Activated naive CD4-positive, alpha-beta T cell treated with anti-CD3 and anti-CD28 coated beads, Interleukin-2, amount 10 ng/mL, durations not matched to agents 7 days and 5 days (primary cell): Measurements from ENCODE around the gene CDK15.

Experiments
- CTCF ChIA-PET: fragments of 350-600 bp; sonication (Branson Sonifier 250); formaldehyde crosslinking; loops from one replicate; lab custom pipeline; 2021; ENCODE audit warnings: antibody characterized with exemption; lab: Charles Lee
- DNase-seq: peaks from one replicate; pipeline ENCODE4 v3.0.0-alpha.2; 2020
- H3K27ac Mint-ChIP-seq: one replicate; pipeline ENCODE4 v1.8.0; 2021; ENCODE audit warnings: mild to moderate bottlenecking, moderate library complexity, mixed read lengths
- H3K27me3 Mint-ChIP-seq: one replicate; pipeline ENCODE4 v1.8.0; 2021; ENCODE audit warnings: mild to moderate bottlenecking, mixed read lengths
- H3K36me3 Mint-ChIP-seq: one replicate; pipeline ENCODE4 v1.8.0; 2021; ENCODE audit warnings: mixed read lengths
- H3K4me1 Mint-ChIP-seq: one replicate; pipeline ENCODE4 v1.8.0; 2021; ENCODE audit warnings: mixed read lengths
- H3K4me3 Mint-ChIP-seq: one replicate; pipeline ENCODE4 v1.8.0; 2021; ENCODE audit warnings: mild to moderate bottlenecking, moderate library complexity, mixed read lengths
- H3K9me3 Mint-ChIP-seq: one replicate; pipeline ENCODE4 v1.8.0; 2021; ENCODE audit warnings: mixed read lengths

The CDK15 gene

DNA sequence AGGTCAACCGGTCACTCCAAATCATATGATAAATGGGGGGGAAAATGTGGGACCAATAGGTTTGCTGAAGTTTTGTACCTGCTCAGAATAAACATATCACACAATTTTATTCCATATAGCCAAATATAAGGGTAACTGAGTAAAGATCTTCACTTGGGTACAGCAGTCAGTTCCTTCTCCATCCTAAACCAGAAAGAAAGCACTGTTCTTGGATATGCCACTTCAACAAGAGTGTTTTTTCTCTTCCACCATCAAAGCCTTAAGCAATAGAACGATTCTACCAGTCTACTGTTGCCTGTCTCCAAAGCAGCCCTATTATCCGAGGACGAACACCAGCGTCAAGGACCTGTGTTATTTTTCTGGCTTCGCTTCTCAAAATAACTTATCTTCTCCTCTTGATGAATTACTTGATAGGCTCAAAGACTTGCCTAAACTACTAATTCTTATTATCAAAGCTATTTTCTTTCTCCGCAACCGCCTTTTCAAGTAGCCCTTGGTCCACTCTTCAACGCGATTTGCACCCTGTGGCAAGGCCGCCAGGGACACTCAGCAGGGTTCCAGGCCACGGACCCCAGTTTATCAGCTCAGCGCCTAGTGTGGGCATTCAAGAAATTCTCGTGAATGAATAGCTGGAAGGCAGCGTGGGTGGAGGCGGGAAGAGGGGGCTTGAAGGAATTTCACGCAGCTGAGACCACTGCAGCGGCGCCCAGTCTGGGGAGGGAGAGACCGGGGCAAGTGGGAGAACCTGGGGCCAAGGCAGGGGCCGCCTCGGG is 26.2 kb upstream of the CDK15 start:
- peak overlapping the region; percentile 88 for H3K4me3 Mint-ChIP-seq
- no peaks in the 10 kb centered on the region for H3K9me3 Mint-ChIP-seq
- H3K27ac Mint-ChIP-seq = peak overlapping the region; percentile 80
- peaks cover 36% of the 10 kb centered on the region for H3K27me3 Mint-ChIP-seq
- peaks cover 27% of the 10 kb centered on the region for H3K4me1 Mint-ChIP-seq
- DNase-seq = no peak
- CTCF ChIA-PET = interaction anchor here (1.2 kb wide), 1 partner anchor 12 kb away, joined by 4 read pairs; no protein-coding TSS in a partner anchor
- H3K36me3 Mint-ChIP-seq = no peaks in the 10 kb centered on the region

DNA sequence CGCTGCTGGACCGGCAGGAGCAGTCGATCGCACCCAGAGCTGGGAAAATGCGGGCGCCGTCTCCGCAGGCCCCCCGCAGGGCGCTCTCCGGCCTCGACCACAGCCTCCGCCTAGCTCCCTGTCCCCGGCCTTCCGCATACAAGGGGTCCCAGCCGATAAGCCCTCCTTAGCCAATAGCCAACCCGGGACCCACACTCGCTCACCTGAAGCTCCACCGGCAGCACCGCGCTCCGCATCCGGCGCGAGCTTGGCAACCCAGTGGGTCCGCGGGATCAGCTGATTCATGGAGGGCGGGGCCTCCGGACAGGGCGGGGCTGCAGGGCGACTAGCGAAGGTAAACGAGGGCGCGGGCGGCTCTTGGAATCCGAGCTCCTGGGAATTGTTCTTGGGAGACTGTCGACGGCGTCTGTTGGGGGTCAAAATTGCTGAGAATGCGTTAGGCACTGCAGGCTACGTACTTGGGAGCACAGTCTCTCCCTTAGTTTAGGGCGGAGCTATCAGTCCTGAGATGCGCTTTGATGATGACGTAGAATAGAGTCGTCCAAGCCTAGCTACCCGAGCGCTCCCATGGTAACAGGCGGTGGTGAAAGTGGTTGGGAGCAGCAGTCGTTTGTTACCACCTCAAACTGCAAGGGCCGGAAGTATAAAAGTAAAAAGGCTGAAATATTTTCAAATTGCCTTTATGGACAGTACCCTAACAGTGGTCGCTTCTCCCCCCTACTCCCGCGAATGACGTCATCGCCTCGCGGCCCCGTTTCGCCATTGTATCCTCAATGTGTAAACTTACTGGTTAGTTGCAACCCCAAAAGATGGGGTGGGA is 25.5 kb upstream of the CDK15 start, which contains the start of gene ALS2:
ALS2 (minus strand) TSS at position 260 of the 820 bp plus-strand sequence. CDS start 12,048 bp downstream, outside the sequence.
- CTCF ChIA-PET = interaction anchor here (1.2 kb wide), 1 partner anchor 13 kb away, joined by 4 read pairs; no protein-coding TSS in a partner anchor
- peak within 1 kb of the TSS; percentile 88 for H3K4me3 Mint-ChIP-seq
- H3K36me3 Mint-ChIP-seq = no peaks in the 10 kb centered on the region
- H3K4me1 Mint-ChIP-seq = peaks cover 27% of the 10 kb centered on the region
- no peaks in the 10 kb centered on the region for H3K9me3 Mint-ChIP-seq
- H3K27me3 Mint-ChIP-seq = peaks cover 39% of the 10 kb centered on the region
- peak; percentile 97 for DNase-seq
- peak within 1 kb of the TSS; percentile 89 for H3K27ac Mint-ChIP-seq

DNA sequence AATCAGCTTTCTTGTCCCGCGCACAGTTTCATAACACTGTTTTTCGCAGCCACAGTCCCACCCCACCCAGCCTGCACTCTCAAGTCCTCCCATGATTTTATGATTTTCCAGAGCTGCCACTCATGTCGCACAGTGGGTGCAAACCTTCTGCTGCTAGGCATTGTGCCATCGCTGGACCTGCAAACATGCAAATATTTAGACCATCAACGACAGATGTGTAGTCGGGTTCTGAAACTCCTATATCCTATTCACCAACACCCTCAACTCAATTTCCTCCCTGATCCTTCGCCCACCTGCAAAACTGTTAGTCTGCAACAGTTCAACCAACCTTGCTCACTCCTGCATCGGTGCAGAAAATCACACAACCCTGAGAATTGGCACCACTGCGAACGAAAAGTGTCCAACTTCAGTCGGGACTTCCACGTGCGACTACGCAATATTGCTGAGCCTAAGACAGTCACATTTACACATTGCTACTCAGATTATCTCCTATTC is 24.7 kb upstream of the CDK15 start:
- Mint-ChIP-seq H3K4me3 (peak overlapping the region; percentile 88), H3K4me1 (peaks cover 27% of the 10 kb centered on the region), H3K9me3 (no peaks in the 10 kb centered on the region), H3K27ac (peak overlapping the region; percentile 89), H3K27me3 (peaks cover 41% of the 10 kb centered on the region), H3K36me3 (no peaks in the 10 kb centered on the region)
- DNase-seq = no peak
- CTCF ChIA-PET = no interaction called here

DNA sequence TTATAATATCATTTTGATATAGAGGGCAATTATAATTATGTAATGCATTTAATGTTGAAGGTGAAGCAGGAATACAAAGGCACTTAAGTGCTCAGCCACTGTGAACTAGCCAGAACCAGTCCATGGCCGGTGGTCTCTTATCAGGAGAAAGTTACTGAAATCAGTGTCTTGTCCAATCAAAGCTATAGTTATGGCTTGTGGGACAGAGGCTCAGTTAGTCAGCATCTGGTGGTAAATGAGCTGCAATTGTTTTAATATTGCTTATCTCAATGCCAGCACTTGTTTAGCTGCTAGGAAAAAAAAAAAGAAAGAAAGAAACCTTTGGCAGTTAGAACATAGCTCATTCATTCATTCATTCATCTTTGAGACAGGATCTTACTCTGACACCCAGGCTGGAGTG is 21.8 kb upstream of the CDK15 start:
- Mint-ChIP-seq H3K27me3 (peaks cover 47% of the 10 kb centered on the region), H3K9me3 (no peaks in the 10 kb centered on the region), H3K36me3 (no peaks in the 10 kb centered on the region), H3K4me3 (no peak overlapping the region), H3K4me1 (peaks cover 17% of the 10 kb centered on the region), H3K27ac (no peak overlapping the region)
- DNase-seq = no peak
- CTCF ChIA-PET = interaction anchor here (1.0 kb wide), 1 partner anchor 12 kb away, joined by 3 read pairs; no protein-coding TSS in a partner anchor

GRCh38 chr2:201785135-201785534 is 21.2 kb upstream of the CDK15 start:
- no peaks in the 10 kb centered on the region for H3K36me3 Mint-ChIP-seq
- no peaks in the 10 kb centered on the region for H3K9me3 Mint-ChIP-seq
- H3K4me1 Mint-ChIP-seq = peaks cover 12% of the 10 kb centered on the region
- no peak overlapping the region for H3K27ac Mint-ChIP-seq
- DNase-seq = no peak
- CTCF ChIA-PET = interaction anchor here (1.0 kb wide), 1 partner anchor 11 kb away, joined by 3 read pairs; no protein-coding TSS in a partner anchor
- peaks cover 48% of the 10 kb centered on the region for H3K27me3 Mint-ChIP-seq
- no peak overlapping the region for H3K4me3 Mint-ChIP-seq

- DNase-seq = no peak
- Mint-ChIP-seq H3K36me3 (no peaks in the 10 kb centered on the region), H3K27ac (no peak overlapping the region), H3K27me3 (peaks cover 43% of the 10 kb centered on the region), H3K9me3 (no peaks in the 10 kb centered on the region), H3K4me1 (peaks cover 5% of the 10 kb centered on the region), H3K4me3 (no peak overlapping the region)
- CTCF ChIA-PET = no interaction called here
These were observed 19.9 kb upstream of the CDK15 start for GRCh38 chr2:201786471-201786870.

DNA sequence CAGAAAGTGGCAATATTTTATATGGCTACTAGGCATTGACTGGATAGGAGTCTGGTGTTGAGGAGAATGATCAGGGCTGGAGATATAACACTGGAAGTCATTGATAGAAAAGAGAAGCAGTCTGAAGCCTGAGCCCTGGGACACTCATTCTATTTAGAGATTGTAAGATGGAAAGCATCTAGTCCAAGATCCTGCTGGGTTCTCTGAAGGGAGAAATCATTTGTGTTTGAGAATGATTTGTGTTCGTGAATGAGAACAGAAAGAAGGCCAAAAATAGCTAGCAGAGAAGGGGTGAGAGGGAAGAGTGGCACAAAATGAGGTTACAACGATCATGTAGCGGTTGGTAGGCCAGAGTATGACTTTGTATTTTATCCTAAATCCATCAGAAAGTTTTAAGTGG is 18.0 kb upstream of the CDK15 start:
- H3K27me3 Mint-ChIP-seq = peaks cover 26% of the 10 kb centered on the region
- CTCF ChIA-PET = no interaction called here
- no peaks in the 10 kb centered on the region for H3K9me3 Mint-ChIP-seq
- H3K4me1 Mint-ChIP-seq = no peaks in the 10 kb centered on the region
- no peaks in the 10 kb centered on the region for H3K36me3 Mint-ChIP-seq
- no peak overlapping the region for H3K27ac Mint-ChIP-seq
- H3K4me3 Mint-ChIP-seq = no peak overlapping the region
- no peak for DNase-seq

- Mint-ChIP-seq H3K4me1 (no peaks in the 10 kb centered on the region), H3K9me3 (no peaks in the 10 kb centered on the region), H3K36me3 (no peaks in the 10 kb centered on the region), H3K27me3 (peaks cover 19% of the 10 kb centered on the region), H3K27ac (no peak overlapping the region), H3K4me3 (no peak overlapping the region)
- no peak for DNase-seq
- CTCF ChIA-PET = no interaction called here
These were observed 16.9 kb upstream of the CDK15 start for GRCh38 chr2:201789395-201789794.

GRCh38 chr2:201790291-201790690 is 16.0 kb upstream of the CDK15 start:
- Mint-ChIP-seq H3K27me3 (peaks cover 19% of the 10 kb centered on the region), H3K4me3 (no peak overlapping the region), H3K36me3 (no peaks in the 10 kb centered on the region), H3K9me3 (no peaks in the 10 kb centered on the region), H3K27ac (no peak overlapping the region), H3K4me1 (no peaks in the 10 kb centered on the region)
- no peak for DNase-seq
- CTCF ChIA-PET = no interaction called here

GRCh38 chr2:201790989-201791388 is 15.3 kb upstream of the CDK15 start:
- DNase-seq = no peak
- Mint-ChIP-seq H3K4me3 (no peak overlapping the region), H3K27ac (no peak overlapping the region), H3K4me1 (no peaks in the 10 kb centered on the region), H3K9me3 (no peaks in the 10 kb centered on the region), H3K27me3 (peaks cover 19% of the 10 kb centered on the region), H3K36me3 (no peaks in the 10 kb centered on the region)
- CTCF ChIA-PET = no interaction called here

DNA sequence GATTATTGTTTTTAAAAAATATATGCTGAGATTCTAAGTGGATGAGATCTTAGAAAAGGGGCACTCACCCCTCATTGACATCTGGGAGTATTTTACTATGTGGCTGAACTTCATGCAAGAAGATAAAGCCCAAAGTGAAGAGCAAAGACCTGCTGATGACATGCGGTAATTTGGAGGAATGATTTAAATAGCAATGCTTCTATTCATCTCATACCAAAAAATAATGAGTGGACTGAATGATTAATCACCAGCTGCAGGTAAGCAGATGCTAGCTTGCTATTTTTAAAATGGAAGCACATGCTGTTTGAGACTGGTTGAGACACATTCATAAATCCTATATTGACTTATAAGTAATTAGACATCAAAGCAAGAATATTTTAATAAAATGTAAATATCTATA is 12.7 kb upstream of the CDK15 start:
- CTCF ChIA-PET = no interaction called here
- H3K27ac Mint-ChIP-seq = no peak overlapping the region
- no peak overlapping the region for H3K4me3 Mint-ChIP-seq
- H3K36me3 Mint-ChIP-seq = no peaks in the 10 kb centered on the region
- no peaks in the 10 kb centered on the region for H3K4me1 Mint-ChIP-seq
- H3K27me3 Mint-ChIP-seq = peaks cover 14% of the 10 kb centered on the region
- H3K9me3 Mint-ChIP-seq = no peaks in the 10 kb centered on the region
- DNase-seq = no peak

- no peaks in the 10 kb centered on the region for H3K4me1 Mint-ChIP-seq
- peaks cover 14% of the 10 kb centered on the region for H3K27me3 Mint-ChIP-seq
- H3K36me3 Mint-ChIP-seq = no peaks in the 10 kb centered on the region
- CTCF ChIA-PET = no interaction called here
- no peaks in the 10 kb centered on the region for H3K9me3 Mint-ChIP-seq
- DNase-seq = no peak
- H3K27ac Mint-ChIP-seq = no peak overlapping the region
- no peak overlapping the region for H3K4me3 Mint-ChIP-seq
These were observed 12.0 kb upstream of the CDK15 start for GRCh38 chr2:201794294-201794693.

- no peaks in the 10 kb centered on the region for H3K36me3 Mint-ChIP-seq
- H3K4me3 Mint-ChIP-seq = no peak overlapping the region
- H3K4me1 Mint-ChIP-seq = no peaks in the 10 kb centered on the region
- CTCF ChIA-PET = interaction anchor here (0.8 kb wide), 1 partner anchor 11 kb away, joined by 3 read pairs; no protein-coding TSS in a partner anchor
- peaks cover 7% of the 10 kb centered on the region for H3K27me3 Mint-ChIP-seq
- no peak overlapping the region for H3K27ac Mint-ChIP-seq
- no peaks in the 10 kb centered on the region for H3K9me3 Mint-ChIP-seq
- DNase-seq = no peak
These were observed 10.5 kb upstream of the CDK15 start for GRCh38 chr2:201795607-201796477.
